GM18519 (cell line): Measurements from ENCODE around the gene CHMP1A.

Source experiments
- ATAC-seq: cut with Tn5 transposase; IDR thresholded peaks from one replicate; pipeline ENCODE4 v1.9.1; 2021; ENCODE audit warnings: mild to moderate bottlenecking, moderate library complexity; ENCODE audit not compliant: unreplicated experiment, low FRiP score

Gene CHMP1A

DNA sequence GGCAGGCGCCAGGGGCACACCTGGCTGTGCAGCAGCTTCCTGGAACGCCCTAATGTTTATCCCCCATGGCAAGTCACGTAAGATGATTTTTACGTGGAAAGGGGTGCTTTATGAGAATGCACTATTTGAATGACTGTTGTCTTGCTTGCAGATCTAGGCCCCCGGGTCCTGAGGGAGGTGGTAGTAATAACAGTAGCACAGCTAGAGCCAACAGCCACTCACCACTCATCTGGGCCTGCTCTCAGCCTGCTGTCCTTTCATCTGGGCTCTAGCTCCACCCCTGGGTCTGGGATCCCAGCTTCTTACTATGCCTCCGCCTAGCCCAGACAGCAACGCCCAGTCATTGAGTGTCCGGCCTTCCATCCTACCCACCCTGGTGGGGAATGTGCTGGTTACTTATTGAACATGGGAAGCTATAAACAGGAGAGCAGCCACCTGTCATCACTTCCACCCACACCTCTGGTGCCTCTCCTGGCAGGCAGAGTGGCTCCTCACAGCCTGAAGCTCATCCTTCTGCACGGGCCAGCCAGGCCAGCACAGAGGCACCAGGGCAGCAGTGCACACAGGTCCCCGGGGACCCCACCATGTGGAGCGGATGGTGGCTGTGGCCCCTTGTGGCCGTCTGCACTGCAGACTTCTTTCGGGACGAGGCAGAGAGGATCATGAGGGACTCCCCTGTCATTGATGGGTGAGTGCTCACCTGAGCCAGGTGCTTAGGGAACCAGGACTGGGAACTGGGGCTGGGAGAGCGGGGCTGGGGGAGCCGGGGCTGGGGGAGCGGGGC lies 27.5 kb downstream of the CHMP1A start:
- ATAC-seq, result no peak

- ATAC-seq, result no peak
These were observed 32.4 kb downstream of the CHMP1A start for GRCh38 chr16:89624777-89625761.

- no peak for ATAC-seq
These were observed 33.8 kb downstream of the CHMP1A start for GRCh38 chr16:89623511-89624261.

- no peak for ATAC-seq
These were observed 35.7 kb downstream of the CHMP1A start for GRCh38 chr16:89621698-89622409.

- ATAC-seq, result no peak
These were observed 36.3 kb downstream of the CHMP1A start for GRCh38 chr16:89621136-89621697.

DNA sequence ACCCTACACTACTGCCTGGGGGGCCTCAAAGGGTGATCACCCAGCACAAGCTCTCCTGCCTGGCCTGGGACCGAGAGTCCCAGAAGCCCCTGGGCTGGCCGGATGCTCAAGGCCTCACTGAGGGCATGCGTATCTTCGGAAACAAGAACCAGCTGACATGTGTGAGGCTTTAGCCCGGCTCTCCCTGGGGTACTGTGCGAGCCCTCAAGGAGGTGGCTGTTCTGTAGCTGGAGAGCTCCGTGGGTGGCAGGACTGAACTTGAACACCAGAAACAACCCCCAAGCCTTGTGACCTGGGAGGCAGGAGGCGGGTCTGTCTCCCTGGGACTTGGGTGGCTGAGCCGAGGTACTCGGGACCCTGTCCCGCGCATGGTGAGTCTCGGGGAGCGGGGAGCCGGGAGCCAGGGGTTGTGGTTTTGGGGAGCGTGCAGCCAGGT lies 37.1 kb downstream of the CHMP1A start:
- no peak for ATAC-seq

DNA sequence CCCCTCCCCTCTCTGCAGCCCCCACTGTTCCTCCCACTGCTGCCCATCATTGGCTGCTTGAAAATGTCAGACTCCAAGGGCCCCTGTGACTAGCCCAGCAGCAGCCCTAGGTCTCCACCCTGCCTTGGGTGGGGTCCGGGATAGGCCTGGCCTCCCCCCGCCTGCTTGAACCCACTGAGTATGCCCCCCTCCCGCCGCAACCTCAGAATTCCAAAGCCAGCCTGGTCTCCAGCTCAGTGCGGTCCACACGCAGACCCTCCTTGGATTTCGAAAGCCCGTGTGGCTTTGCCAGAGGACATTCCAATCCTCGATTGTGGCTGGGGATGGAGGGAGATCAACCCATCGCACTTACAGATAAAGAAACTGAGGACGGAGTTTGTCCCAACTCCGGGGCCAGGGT lies 37.7 kb downstream of the CHMP1A start:
- ATAC-seq, result no peak

- no peak for ATAC-seq
These were observed 39.2 kb downstream of the CHMP1A start for GRCh38 chr16:89618109-89618998.

DNA sequence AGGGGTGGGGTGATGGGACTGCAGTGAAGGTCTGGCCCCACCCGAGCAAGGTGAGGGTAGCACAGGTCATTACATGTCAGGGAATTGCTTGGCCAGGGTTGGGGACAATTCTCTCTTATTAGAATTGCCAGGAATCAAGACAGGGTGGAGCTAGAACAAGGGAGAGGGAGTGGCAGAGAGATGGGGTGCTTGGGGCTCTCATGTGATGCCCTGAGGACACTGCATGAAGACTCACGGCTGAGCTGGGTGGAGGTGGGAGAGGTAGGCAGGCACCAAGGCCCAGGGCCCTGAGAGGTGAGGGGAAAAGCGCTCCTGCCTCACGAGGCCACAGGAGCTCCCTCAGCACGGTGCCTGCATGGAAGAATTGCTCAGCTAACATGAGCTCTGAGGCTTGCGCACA lies 40.5 kb downstream of the CHMP1A start:
- no peak for ATAC-seq

DNA sequence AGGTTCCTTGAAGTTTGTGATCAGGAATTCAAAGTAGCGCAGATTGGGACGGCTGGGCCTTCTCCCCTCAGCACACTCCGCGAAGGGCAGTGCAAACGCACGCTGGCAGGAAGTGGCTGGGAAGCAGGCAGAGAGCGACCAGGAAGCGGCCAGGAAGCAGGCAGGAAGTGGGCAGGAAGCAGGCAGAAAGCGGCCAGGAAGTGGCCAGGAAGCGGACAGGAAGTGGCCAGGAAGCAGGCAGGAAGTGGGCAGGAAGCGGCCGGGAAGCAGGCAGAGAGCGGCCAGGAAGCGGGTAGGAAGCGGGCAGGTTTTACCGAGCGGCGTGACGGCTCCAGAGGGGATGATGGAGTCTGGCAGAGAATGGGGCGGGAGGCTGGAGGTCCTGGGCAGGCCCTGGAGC lies 40.9 kb downstream of the CHMP1A start:
- ATAC-seq, result no peak

- no peak for ATAC-seq
These were observed 41.9 kb downstream of the CHMP1A start for GRCh38 chr16:89615596-89616090.

- ATAC-seq, result no peak
These were observed 42.3 kb downstream of the CHMP1A start for GRCh38 chr16:89615176-89615575.

GRCh38 chr16:89613954-89614459 lies 43.5 kb downstream of the CHMP1A start:
- no peak for ATAC-seq

DNA sequence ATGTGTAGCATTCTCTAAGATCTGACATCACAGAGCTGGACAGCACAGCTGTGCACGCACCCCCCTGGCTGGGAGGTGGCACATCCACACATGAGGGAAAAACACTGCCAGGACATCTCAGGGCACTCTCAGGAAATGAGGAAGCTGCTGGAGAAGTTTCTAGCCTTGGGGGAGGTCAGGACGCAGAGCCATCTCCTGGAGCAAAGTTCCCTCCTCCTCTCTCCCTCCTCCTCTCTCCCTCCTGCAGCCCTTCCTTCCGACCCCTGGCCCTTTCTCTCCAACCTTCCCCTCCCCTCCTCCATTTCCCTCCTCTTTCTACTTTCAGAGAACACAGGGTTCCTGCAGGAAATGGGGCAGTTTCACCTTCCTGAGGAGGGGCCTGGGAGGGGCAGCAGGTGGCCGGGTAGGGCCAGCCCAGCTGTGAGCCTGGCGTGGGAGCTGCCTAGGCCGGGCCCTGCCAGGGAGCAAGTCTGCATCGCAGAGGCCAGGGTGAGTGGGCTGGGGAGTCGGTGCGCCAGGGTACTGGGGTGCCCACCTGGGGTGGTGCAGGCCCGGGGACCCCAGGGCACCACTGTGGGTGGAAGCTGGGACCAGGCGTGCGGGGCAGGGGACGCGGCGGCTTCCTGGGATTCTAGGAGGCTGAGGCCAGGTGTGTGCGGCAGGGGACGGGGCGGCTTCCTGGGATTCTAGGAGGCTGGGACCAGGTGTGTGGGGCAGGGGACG lies 44.1 kb downstream of the CHMP1A start, which contains the start of gene DPEP1:
DPEP1 (plus strand) TSS at position 412 of the 723 bp plus-strand sequence. CDS start 16,769 bp downstream, outside the sequence.
- ATAC-seq, result no peak

- no peak for ATAC-seq
These were observed 44.9 kb downstream of the CHMP1A start for GRCh38 chr16:89612415-89613166.

DNA sequence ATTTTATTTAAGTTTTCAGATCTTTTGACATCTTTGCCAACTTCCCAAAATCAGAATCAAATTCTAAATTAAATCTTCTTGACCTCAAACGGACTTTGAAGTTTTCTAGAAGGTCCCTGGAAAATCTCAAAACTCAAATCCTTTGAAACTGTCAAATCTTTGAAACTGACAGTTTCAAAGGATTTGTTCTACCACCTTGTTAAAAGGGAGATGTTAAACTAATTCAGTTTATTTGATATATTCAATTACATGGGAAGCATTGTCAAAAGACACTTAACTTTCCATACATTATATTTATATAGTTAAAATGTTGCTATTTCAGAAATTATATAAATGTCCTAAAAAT lies 47.4 kb downstream of the CHMP1A start:
- ATAC-seq, result no peak
